ENCODE results near the gene SH3BGRL3. TPM values are rescaled to one million over a fixed set of nuclear protein-coding genes. Genes with fewer than 3 reads are reported as not detected.
A peak's percentile ranks its signal among the peaks of the same experiment; 100 is the strongest.

Gene SH3BGRL3
- polyA plus RNA-seq, 3 donors = 478 to 1,744 (median 1,706) TPM

- no peak for TF ChIP-seq CTCF (IDR thresholded peaks at IDR 0.05)
- H3K4me3 Mint-ChIP-seq = peak overlapping the region in 1 of 2 donors; percentile 79
- peak overlapping the region; percentile 92 for H3K9ac ChIP-seq (ENCODE audit: insufficient read depth, low read length, poor library complexity, severe bottlenecking)
These were observed 7.9 kb downstream of the SH3BGRL3 start for GRCh38 chr1:26287811-26288210.

GRCh38 chr1:26288311-26288941 is 8.5 kb downstream of the SH3BGRL3 start:
- H3K36me3 Mint-ChIP-seq = peaks cover 34 to 61% of the 10 kb centered on the region in 2 donors
- H3K4me3 Mint-ChIP-seq = peak overlapping the region; percentile 47 to 79
- peak overlapping the region; percentile 96 to 100 (median 100) for H3K27ac Mint-ChIP-seq
- Histone ChIP-seq H3K36me3 (replicated peaks in 1 of 2; ENCODE audit: control insufficient read depth in 1 of 2, insufficient read depth in 2 of 2, low read length in 2 of 2) (peaks cover 17 to 26% of the 10 kb centered on the region in 2 donors), H3K4me1 (ENCODE audit: control insufficient read depth in 1 of 2, insufficient read depth in 2 of 2, low read length in 2 of 2) (peaks cover 98% of the 10 kb centered on the region in 2 donors), H3K79me2 (ENCODE audit: insufficient read depth, low read length) (peaks cover 55% of the 10 kb centered on the region), H3K9ac (ENCODE audit: insufficient read depth, low read length, poor library complexity, severe bottlenecking) (peak overlapping the region; percentile 92), H2AFZ (ENCODE audit: insufficient read depth, low read depth, low read length, poor library complexity, severe bottlenecking) (no peak overlapping the region), H3K4me3 (replicated peaks in 1 of 3; ENCODE audit: low read depth in 2 of 3, low read length in 3 of 3) (peak overlapping the region in 1 of 3 experiments; percentile 17), H3K27me3 (ENCODE audit: control insufficient read depth in 2 of 2, insufficient read depth in 2 of 2, low read length in 2 of 2) (no peaks in the 10 kb centered on the region), H3K4me2 (replicated peaks; ENCODE audit: extremely low read depth, low read length, poor library complexity, severe bottlenecking) (peak overlapping the region; percentile 17), H3K9me3 (replicated peaks in 1 of 2; ENCODE audit: control insufficient read depth in 1 of 2, insufficient read depth in 1 of 2, low read length in 2 of 2) (no peaks in the 10 kb centered on the region), H3K27ac (ENCODE audit: low read depth in 1 of 2, low read length in 2 of 2) (peak overlapping the region; percentile 99 to 100), H4K20me1 (ENCODE audit: insufficient read depth, low read length) (peaks cover 7% of the 10 kb centered on the region)
- TF ChIP-seq CTCF (IDR thresholded peaks at IDR 0.05) = peak; percentile 34
- intact Hi-C loops (cut with micrococcal nuclease) = loop anchor here in 1 of 2 donors (1.0 to 2.0 kb wide), 2 partner anchors 14 to 33 kb away; no protein-coding TSS in a partner anchor
- 14% methylated on average over 5 of the region's 5 CpGs for WGBS (ENCODE audit: insufficient coverage)
- H3K4me1 Mint-ChIP-seq = peaks cover 98% of the 10 kb centered on the region
- peaks cover 0 to 8% (median 3%) of the 10 kb centered on the region in 3 donors for H3K27me3 Mint-ChIP-seq (ENCODE audit: low read depth in 3 of 3)
- no peaks in the 10 kb centered on the region for H3K9me3 Mint-ChIP-seq
- DNase-seq = peak; percentile 85 to 91 (median 87)

More at GRCh38 chr1:26287811-26288210, 7.9 kb downstream of the SH3BGRL3 start:
- 50% methylated on average over 1 of the region's 5 CpGs for WGBS (ENCODE audit: insufficient coverage)
- intact Hi-C loops (cut with micrococcal nuclease) = loop anchor here in 1 of 2 donors (1.0 to 2.0 kb wide), 2 partner anchors 13 to 33 kb away; no protein-coding TSS in a partner anchor
- Mint-ChIP-seq H3K36me3 (peaks cover 36 to 61% of the 10 kb centered on the region in 2 donors), H3K27ac (peak overlapping the region; percentile 96 to 100 (median 100)), H3K27me3 (ENCODE audit: low read depth in 3 of 3) (peaks cover 0 to 8% (median 4%) of the 10 kb centered on the region in 3 donors), H3K4me1 (peaks cover 100% of the 10 kb centered on the region), H3K9me3 (no peaks in the 10 kb centered on the region)
- Histone ChIP-seq H3K79me2 (ENCODE audit: insufficient read depth, low read length) (peaks cover 61% of the 10 kb centered on the region), H3K27me3 (ENCODE audit: control insufficient read depth in 2 of 2, insufficient read depth in 2 of 2, low read length in 2 of 2) (no peaks in the 10 kb centered on the region), H4K20me1 (ENCODE audit: insufficient read depth, low read length) (peaks cover 13% of the 10 kb centered on the region), H3K9me3 (replicated peaks in 1 of 2; ENCODE audit: control insufficient read depth in 1 of 2, insufficient read depth in 1 of 2, low read length in 2 of 2) (no peaks in the 10 kb centered on the region), H3K4me2 (replicated peaks; ENCODE audit: extremely low read depth, low read length, poor library complexity, severe bottlenecking) (peak overlapping the region; percentile 6), H2AFZ (ENCODE audit: insufficient read depth, low read depth, low read length, poor library complexity, severe bottlenecking) (no peak overlapping the region), H3K36me3 (replicated peaks in 1 of 2; ENCODE audit: control insufficient read depth in 1 of 2, insufficient read depth in 2 of 2, low read length in 2 of 2) (peaks cover 20 to 27% of the 10 kb centered on the region in 2 donors), H3K27ac (ENCODE audit: low read depth in 1 of 2, low read length in 2 of 2) (peak overlapping the region; percentile 99 to 100), H3K4me3 (replicated peaks in 1 of 3; ENCODE audit: low read depth in 2 of 3, low read length in 3 of 3) (peak overlapping the region in 1 of 3 experiments; percentile 17), H3K4me1 (ENCODE audit: control insufficient read depth in 1 of 2, insufficient read depth in 2 of 2, low read length in 2 of 2) (peaks cover 100% of the 10 kb centered on the region in 2 donors)
- no peak for DNase-seq
